Breast epithelium (tissue), 3 donors: ENCODE measurements around the gene ARHGEF28.

Source experiments
- POLR2A ChIP-seq: fragments of 450-650 bp; IDR thresholded peaks from one replicate; pipeline ENCODE4 v1.6.1; 2016; ENCODE audit warnings: antibody characterized with exemption, mild to moderate bottlenecking, moderate library complexity
- POLR2AphosphoS5 ChIP-seq, 3 donors: sonication (generic); formaldehyde crosslinking; IDR thresholded peaks; one replicate each; pipeline ENCODE4 v1.6.1; 2017; ENCODE audit warnings: antibody characterized with exemption in 3 of 3
- TF ChIP-seq, protein P1 (sequence below), 3 donors: fragments of 450-650 bp; IDR thresholded peaks; one replicate each; pipeline ENCODE4 v1.5.1; 2016 to 2017; ENCODE audit warnings: antibody characterized with exemption in 3 of 3, mild to moderate bottlenecking in 3 of 3, moderate library complexity in 3 of 3

- TF ChIP-seq POLR2AphosphoS5 (IDR thresholded peaks at IDR 0.05) (no peak), POLR2A (no peak)
- TF ChIP-seq, protein P1, sequence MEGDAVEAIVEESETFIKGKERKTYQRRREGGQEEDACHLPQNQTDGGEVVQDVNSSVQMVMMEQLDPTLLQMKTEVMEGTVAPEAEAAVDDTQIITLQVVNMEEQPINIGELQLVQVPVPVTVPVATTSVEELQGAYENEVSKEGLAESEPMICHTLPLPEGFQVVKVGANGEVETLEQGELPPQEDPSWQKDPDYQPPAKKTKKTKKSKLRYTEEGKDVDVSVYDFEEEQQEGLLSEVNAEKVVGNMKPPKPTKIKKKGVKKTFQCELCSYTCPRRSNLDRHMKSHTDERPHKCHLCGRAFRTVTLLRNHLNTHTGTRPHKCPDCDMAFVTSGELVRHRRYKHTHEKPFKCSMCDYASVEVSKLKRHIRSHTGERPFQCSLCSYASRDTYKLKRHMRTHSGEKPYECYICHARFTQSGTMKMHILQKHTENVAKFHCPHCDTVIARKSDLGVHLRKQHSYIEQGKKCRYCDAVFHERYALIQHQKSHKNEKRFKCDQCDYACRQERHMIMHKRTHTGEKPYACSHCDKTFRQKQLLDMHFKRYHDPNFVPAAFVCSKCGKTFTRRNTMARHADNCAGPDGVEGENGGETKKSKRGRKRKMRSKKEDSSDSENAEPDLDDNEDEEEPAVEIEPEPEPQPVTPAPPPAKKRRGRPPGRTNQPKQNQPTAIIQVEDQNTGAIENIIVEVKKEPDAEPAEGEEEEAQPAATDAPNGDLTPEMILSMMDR (IDR thresholded peaks at IDR 0.05): peak; percentile 94 to 97 (median 96)
These were observed 276.5 kb downstream of the ARHGEF28 start for GRCh38 chr5:73902327-73903051.
